AG04450 (cell line): ENCODE results near the gene PECR. TPM values are rescaled to one million over a fixed set of nuclear protein-coding genes. Genes with fewer than 3 reads are reported as not detected.

ENCODE experiments used
- CTCF ChIA-PET: fragments of 300-600, 350-600 bp; formaldehyde crosslinking; extraction: SDS; loops from one replicate; lab custom pipeline; 2022; ENCODE audit warnings: antibody characterized with exemption, inconsistent platforms; lab: Charles Lee
- POLR2A ChIA-PET: fragments of 350-600 bp; formaldehyde crosslinking; extraction: SDS; loops from one replicate; lab custom pipeline; 2021; ENCODE audit warnings: antibody characterized with exemption, inconsistent platforms; lab: Yijun Ruan, JAX
- DNase-seq: peaks from one replicate; pipeline ENCODE4 v3.0.0-alpha.2; 2011; ENCODE audit warnings: low read depth, low spot score
- H3K27ac ChIP-seq: one replicate; pipeline ENCODE4 v1.5.1; 2012; ENCODE audit warnings: low read depth, low read length, control low read depth
- H3K27me3 ChIP-seq: one replicate; pipeline ENCODE4 v1.6.0; 2012; ENCODE audit warnings: low read length; ENCODE audit not compliant: control insufficient read depth, insufficient read depth
- H3K4me3 ChIP-seq: 2 replicates; pipeline ENCODE4 v1.5.1; 2011; ENCODE audit warnings: mild to moderate bottlenecking, low read depth, low read length, control low read depth
- H3K9me3 ChIP-seq: 2 replicates; pipeline ENCODE4 v1.5.1; 2012; ENCODE audit warnings: low read length; ENCODE audit not compliant: control insufficient read depth, insufficient read depth
- CTCF ChIP-seq: IDR thresholded peaks from 2 replicates; pipeline ENCODE4 v1.5.1; 2011; ENCODE audit warnings: low read depth, low read length, control low read depth, inconsistent platforms
- polyA plus RNA-seq: library from polyadenylated mRNA; depleted of rRNA; stranded (reverse); fragments of >200 nt; gene quantifications from 2 replicates; pipeline ENCODE4 v1.2.3, GENCODE V29; 2011

The PECR gene
- polyA plus RNA-seq, 1 experiment, result 16.7 TPM

GRCh38 chr2:216119146-216119545 is 37.5 kb upstream of the PECR start:
- no peak for TF ChIP-seq CTCF
- CTCF ChIA-PET, result no interaction called here

GRCh38 chr2:216118474-216118873 is 36.9 kb upstream of the PECR start:
- no peaks in the 10 kb centered on the region for H3K9me3 ChIP-seq
- no peak for TF ChIP-seq CTCF
- H3K27me3 ChIP-seq, result no peaks in the 10 kb centered on the region
- H3K27ac ChIP-seq, result no peak overlapping the region
- ChIA-PET CTCF (interaction anchor here (0.6 to 0.7 kb wide), 2 partner anchors 10 to 1114 kb away, joined by 3 read pairs; no protein-coding TSS in a partner anchor), POLR2A (no interaction called here)
- no peak for DNase-seq
- H3K4me3 ChIP-seq, result no peak overlapping the region

More at GRCh38 chr2:216119146-216119545, 37.5 kb upstream of the PECR start:
- DNase-seq, result no peak
- Histone ChIP-seq H3K4me3 (no peak overlapping the region), H3K9me3 (no peaks in the 10 kb centered on the region), H3K27me3 (no peaks in the 10 kb centered on the region), H3K27ac (no peak overlapping the region)
- POLR2A ChIA-PET, result interaction anchor here (0.7 kb wide), 1 partner anchor 76 kb away, joined by 5 read pairs; no protein-coding TSS in a partner anchor

- no peak overlapping the region for H3K27ac ChIP-seq
- no peak for TF ChIP-seq CTCF
- H3K9me3 ChIP-seq, result no peaks in the 10 kb centered on the region
- H3K27me3 ChIP-seq, result no peaks in the 10 kb centered on the region
- ChIA-PET POLR2A (interaction anchor here (0.7 kb wide), 1 partner anchor 185 kb away, joined by 3 read pairs; no protein-coding TSS in a partner anchor), CTCF (interaction anchor here (0.6 to 0.7 kb wide), 2 partner anchors 10 to 1114 kb away, joined by 3 read pairs; no protein-coding TSS in a partner anchor)
- no peak overlapping the region for H3K4me3 ChIP-seq
- DNase-seq, result peak; percentile 11
Measured at GRCh38 chr2:216117561-216118340, 36.1 kb upstream of the PECR start.

GRCh38 chr2:216116418-216116817 is 34.8 kb upstream of the PECR start:
- Histone ChIP-seq H3K4me3 (no peak overlapping the region), H3K27ac (no peak overlapping the region), H3K27me3 (no peaks in the 10 kb centered on the region), H3K9me3 (no peaks in the 10 kb centered on the region)
- DNase-seq, result no peak
- TF ChIP-seq CTCF, result no peak
- ChIA-PET CTCF (no interaction called here), POLR2A (no interaction called here)
